NCI-H1105 treated with DMSO at 0.1 percent for 48 hours (cell line): ENCODE results near the gene KIF15.
"Not testable (repeated sequence)": the region's sequence is repeated elsewhere in the genome, so short reads cannot be mapped to it uniquely, and the experiment has no call there.

ENCODE experiments used
- DNase-seq: peaks from one replicate; lab custom pipeline; 2025; lab: John Stamatoyannopoulos, UW

KIF15 gene

GRCh38 chr3:44821206-44821605, 59.6 kb downstream of the KIF15 start:
- not testable (repeated sequence) for DNase-seq

- DNase-seq: no peak
Measured at GRCh38 chr3:44825264-44825925, 63.8 kb downstream of the KIF15 start.

GRCh38 chr3:44827196-44827595, 65.6 kb downstream of the KIF15 start:
- no peak for DNase-seq

GRCh38 chr3:44831232-44831631, 69.6 kb downstream of the KIF15 start:
- no peak for DNase-seq

GRCh38 chr3:44832032-44832431, 70.4 kb downstream of the KIF15 start:
- DNase-seq: no peak

GRCh38 chr3:44832965-44833364, 71.4 kb downstream of the KIF15 start:
- no peak for DNase-seq

GRCh38 chr3:44833394-44833793, 71.8 kb downstream of the KIF15 start:
- DNase-seq: no peak

GRCh38 chr3:44835684-44836083, 74.1 kb downstream of the KIF15 start:
- DNase-seq: no peak

- no peak for DNase-seq
Measured at GRCh38 chr3:44842376-44842775, 80.8 kb downstream of the KIF15 start.

- no peak for DNase-seq
Measured at GRCh38 chr3:44845528-44846520, 84.2 kb downstream of the KIF15 start.

- DNase-seq: no peak
Measured at GRCh38 chr3:44848634-44849033, 87.0 kb downstream of the KIF15 start.

- not testable (repeated sequence) for DNase-seq
Measured at GRCh38 chr3:44856663-44857062, 95.1 kb downstream of the KIF15 start.

GRCh38 chr3:44860117-44860516, 98.5 kb downstream of the KIF15 start:
- DNase-seq: no peak

- peak; percentile 76 for DNase-seq
Measured at GRCh38 chr3:44861412-44862225, 100.0 kb downstream of the KIF15 start, which contains the start of gene TMEM42. TSS of gene TMEM42 (plus strand) at chr3:44861912. CDS start at chr3:44861925, 13 bp downstream.

- DNase-seq: peak; percentile 1
Measured at GRCh38 chr3:44862226-44862637, 100.6 kb downstream of the KIF15 start.

- peak; percentile 16 for DNase-seq
Measured at GRCh38 chr3:44865272-44866035, 103.9 kb downstream of the KIF15 start.

- no peak for DNase-seq
Measured at GRCh38 chr3:44867421-44868111, 106.0 kb downstream of the KIF15 start.

GRCh38 chr3:44870375-44871061, 108.9 kb downstream of the KIF15 start:
- peak; percentile 48 for DNase-seq

GRCh38 chr3:44874308-44874707, 112.7 kb downstream of the KIF15 start, which contains the start of gene TGM4:
TSS of gene TGM4 (plus strand) at chr3:44874608. CDS start at chr3:44874679, 71 bp downstream.
- no peak for DNase-seq

GRCh38 chr3:44875596-44875995, 114.0 kb downstream of the KIF15 start:
- DNase-seq: no peak
